Measurements from ENCODE around the gene TRIM8.
A peak's percentile ranks its signal among the peaks of the same experiment; 100 is the strongest.

TRIM8 gene

DNA sequence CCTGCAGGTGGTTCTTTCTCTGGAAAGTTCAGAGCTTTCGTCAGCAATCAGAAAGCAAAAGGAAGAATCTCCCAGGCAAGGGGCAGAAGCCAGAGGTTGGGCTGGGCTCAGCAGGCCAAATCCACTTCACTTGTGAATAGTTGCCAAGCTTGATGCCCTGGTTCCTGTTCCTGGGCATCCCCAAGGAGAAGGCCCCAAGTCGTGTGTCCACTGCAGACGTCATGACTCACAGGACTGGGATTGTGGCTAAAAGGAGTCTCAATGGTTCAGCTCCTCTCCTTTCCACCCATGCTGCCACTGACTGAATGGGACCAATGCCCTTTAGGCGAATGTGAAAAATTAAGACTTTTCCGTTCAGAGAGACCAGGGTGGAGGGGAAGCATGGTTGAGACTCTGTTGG lies 38.6 kb upstream of the TRIM8 start:
- no peak overlapping the region for H3K27ac ChIP-seq (ENCODE audit: low read depth, low read length)
- no peak overlapping the region for H3K9ac ChIP-seq (ENCODE audit: low read length)
- no peaks in the 10 kb centered on the region for H3K27me3 ChIP-seq (ENCODE audit: control insufficient read depth, insufficient read depth, low read length)
- peaks cover 11% of the 10 kb centered on the region for H3K36me3 ChIP-seq (ENCODE audit: control insufficient read depth, insufficient read depth, low read length)
- peaks cover 2% of the 10 kb centered on the region for H3K4me1 ChIP-seq (ENCODE audit: control insufficient read depth, insufficient read depth, low read length)
- H3K4me3 ChIP-seq (ENCODE audit: low read length), result no peak overlapping the region

DNA sequence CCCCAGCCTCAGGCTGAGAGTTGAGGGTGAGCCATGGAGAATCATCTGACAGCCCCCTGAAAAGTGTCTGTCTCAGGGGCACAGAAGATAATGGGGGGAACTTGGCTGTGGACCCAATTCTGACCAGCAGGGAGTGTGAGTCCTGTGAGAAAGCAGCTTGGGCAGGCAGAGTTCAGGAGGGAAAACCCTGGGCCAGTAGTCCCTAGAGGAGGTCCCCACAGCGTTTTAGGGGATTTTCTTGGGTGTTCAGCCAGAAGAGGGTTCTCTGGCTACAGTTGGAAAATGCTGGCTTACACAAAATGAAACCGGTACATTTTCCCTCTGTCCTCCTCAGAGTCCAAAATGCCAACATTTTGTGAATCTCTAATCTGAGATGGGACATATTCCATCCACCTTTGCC lies 35.8 kb upstream of the TRIM8 start:
- Histone ChIP-seq H3K4me3 (ENCODE audit: low read length) (no peak overlapping the region), H3K27ac (ENCODE audit: low read depth, low read length) (no peak overlapping the region), H3K4me1 (ENCODE audit: control insufficient read depth, insufficient read depth, low read length) (peaks cover 25% of the 10 kb centered on the region), H3K36me3 (ENCODE audit: control insufficient read depth, insufficient read depth, low read length) (no peaks in the 10 kb centered on the region), H3K27me3 (ENCODE audit: control insufficient read depth, insufficient read depth, low read length) (no peaks in the 10 kb centered on the region), H3K9ac (ENCODE audit: low read length) (no peak overlapping the region)

DNA sequence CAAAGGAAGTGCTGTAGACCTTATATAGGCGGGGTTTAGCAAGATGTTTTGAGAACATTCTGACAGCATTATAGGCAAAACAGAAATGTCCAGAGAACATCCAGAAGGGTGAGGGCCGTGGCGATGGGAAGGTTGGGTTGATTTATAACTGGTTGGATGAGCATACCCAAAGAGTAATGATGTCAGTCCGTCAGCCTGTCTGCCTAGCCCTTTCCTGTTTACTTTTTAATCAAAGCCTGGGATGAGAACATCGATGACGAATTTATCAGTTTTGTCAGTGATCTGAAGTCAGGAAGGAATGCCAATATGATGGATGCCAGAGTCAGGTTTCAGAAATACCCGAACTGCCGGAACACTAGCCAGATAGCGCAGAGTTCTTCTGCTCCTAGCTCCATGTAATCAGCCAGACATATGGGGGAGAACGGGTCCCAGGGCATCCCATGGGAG lies 33.8 kb upstream of the TRIM8 start:
- Histone ChIP-seq H3K36me3 (ENCODE audit: control insufficient read depth, insufficient read depth, low read length) (no peaks in the 10 kb centered on the region), H3K27ac (ENCODE audit: low read depth, low read length) (peak overlapping the region; percentile 74), H3K4me3 (ENCODE audit: low read length) (no peak overlapping the region), H3K9ac (ENCODE audit: low read length) (no peak overlapping the region), H3K4me1 (ENCODE audit: control insufficient read depth, insufficient read depth, low read length) (peaks cover 27% of the 10 kb centered on the region), H3K27me3 (ENCODE audit: control insufficient read depth, insufficient read depth, low read length) (no peaks in the 10 kb centered on the region)

DNA sequence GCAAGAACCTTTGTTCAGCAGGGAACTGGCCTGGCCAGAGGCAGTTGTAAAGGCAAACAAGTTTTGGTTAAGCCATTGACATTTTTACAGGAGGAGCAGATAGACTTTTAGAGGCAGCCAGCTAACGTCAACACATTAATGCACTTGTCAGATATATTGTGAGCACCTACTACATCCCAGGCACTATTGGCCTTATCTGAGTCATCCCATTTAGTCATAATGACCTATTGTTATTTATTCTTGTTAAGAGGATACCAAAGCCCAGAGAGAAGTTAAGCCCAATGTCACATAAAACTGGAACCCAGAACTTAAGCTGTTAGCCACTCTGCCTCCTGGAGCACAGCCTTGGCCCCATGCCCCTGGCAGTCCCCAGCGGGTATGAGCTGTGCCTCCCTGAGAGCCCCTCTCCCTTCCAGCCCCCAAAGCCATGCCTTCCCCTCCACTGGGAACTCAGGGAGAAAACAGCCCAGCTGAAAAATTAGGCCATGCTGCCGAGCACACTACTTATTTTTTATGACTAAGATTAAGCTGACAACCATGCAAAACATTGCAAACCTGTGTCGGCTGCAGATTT lies 32.7 kb upstream of the TRIM8 start:
- Histone ChIP-seq H3K4me3 (ENCODE audit: low read length) (peak overlapping the region; percentile 18), H3K27me3 (ENCODE audit: control insufficient read depth, insufficient read depth, low read length) (no peaks in the 10 kb centered on the region), H3K9ac (ENCODE audit: low read length) (no peak overlapping the region), H3K27ac (ENCODE audit: low read depth, low read length) (peak overlapping the region; percentile 74), H3K36me3 (ENCODE audit: control insufficient read depth, insufficient read depth, low read length) (no peaks in the 10 kb centered on the region), H3K4me1 (ENCODE audit: control insufficient read depth, insufficient read depth, low read length) (peaks cover 29% of the 10 kb centered on the region)

DNA sequence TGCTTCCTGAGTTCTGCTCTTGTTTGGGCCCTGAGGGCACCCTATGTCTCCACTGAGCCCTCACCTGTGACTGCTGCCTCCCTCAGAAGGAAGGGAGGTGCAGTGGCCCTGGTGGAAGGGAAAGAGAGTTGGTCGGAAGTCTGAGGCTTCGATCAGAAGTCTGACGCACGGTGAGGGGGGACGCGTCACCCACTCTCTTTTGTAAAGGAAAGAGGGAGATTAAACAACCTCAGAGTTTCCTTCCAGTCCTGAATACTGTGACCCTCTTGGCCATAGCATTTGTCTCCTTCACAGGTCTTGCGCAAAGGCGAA lies 31.4 kb upstream of the TRIM8 start:
- H3K9ac ChIP-seq (ENCODE audit: low read length), result no peak overlapping the region

DNA sequence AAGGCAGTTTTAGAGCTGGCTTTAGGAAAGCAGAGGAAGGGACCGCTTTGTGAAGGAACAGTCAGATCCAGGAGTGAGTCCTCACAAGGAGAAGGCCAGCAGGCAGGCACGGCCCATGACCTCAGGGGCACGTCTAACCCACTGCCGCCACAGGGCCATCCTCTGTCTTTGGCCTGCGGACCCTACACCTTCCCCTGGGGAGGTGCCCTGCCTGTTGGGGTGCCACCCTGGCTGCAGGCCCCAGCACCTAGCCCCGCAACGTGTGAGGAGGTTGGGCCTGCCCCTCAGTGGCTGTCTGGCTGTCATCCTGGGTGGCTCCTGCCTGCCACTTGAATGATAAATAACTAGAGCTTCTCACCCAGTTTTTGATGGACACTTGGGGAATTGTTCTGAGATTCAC lies 31.0 kb upstream of the TRIM8 start:
- no peak overlapping the region for H3K9ac ChIP-seq (ENCODE audit: low read length)
- no peaks in the 10 kb centered on the region for H3K27me3 ChIP-seq (ENCODE audit: control insufficient read depth, insufficient read depth, low read length)
- H3K36me3 ChIP-seq (ENCODE audit: control insufficient read depth, insufficient read depth, low read length), result peaks cover 5% of the 10 kb centered on the region
- peaks cover 29% of the 10 kb centered on the region for H3K4me1 ChIP-seq (ENCODE audit: control insufficient read depth, insufficient read depth, low read length)
- H3K4me3 ChIP-seq (ENCODE audit: low read length), result no peak overlapping the region
- peak overlapping the region; percentile 44 for H3K27ac ChIP-seq (ENCODE audit: low read depth, low read length)

More for the DNA sequence above, 31.4 kb upstream of the TRIM8 start:
- Histone ChIP-seq H3K27me3 (ENCODE audit: control insufficient read depth, insufficient read depth, low read length) (no peaks in the 10 kb centered on the region), H3K4me3 (ENCODE audit: low read length) (no peak overlapping the region), H3K36me3 (ENCODE audit: control insufficient read depth, insufficient read depth, low read length) (peaks cover 5% of the 10 kb centered on the region), H3K27ac (ENCODE audit: low read depth, low read length) (peak overlapping the region; percentile 74), H3K4me1 (ENCODE audit: control insufficient read depth, insufficient read depth, low read length) (peaks cover 29% of the 10 kb centered on the region)

DNA sequence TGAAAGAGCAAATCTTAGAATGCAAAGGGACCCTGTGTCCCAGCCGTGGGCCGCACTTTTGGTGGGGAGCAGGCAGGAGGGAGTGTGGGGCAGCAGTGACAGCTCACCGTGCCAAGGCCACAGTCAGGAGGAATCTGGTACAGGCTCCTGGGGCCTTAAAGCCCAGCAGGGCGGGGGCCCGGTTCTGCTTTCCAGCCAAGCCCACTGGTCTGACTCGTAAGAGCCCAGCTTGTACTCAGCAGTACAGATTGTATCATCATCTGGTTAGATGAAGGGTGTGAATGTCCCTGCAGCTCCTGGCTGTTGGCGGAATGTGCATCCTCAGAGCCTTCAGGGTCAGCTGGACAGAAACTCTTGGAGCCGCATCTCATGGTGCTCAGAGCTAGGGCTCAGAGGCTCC lies 30.5 kb upstream of the TRIM8 start:
- peak overlapping the region; percentile 44 for H3K27ac ChIP-seq (ENCODE audit: low read depth, low read length)
- H3K36me3 ChIP-seq (ENCODE audit: control insufficient read depth, insufficient read depth, low read length), result peaks cover 5% of the 10 kb centered on the region
- H3K4me1 ChIP-seq (ENCODE audit: control insufficient read depth, insufficient read depth, low read length), result peaks cover 33% of the 10 kb centered on the region
- H3K4me3 ChIP-seq (ENCODE audit: low read length), result no peak overlapping the region
- H3K9ac ChIP-seq (ENCODE audit: low read length), result no peak overlapping the region
- no peaks in the 10 kb centered on the region for H3K27me3 ChIP-seq (ENCODE audit: control insufficient read depth, insufficient read depth, low read length)

DNA sequence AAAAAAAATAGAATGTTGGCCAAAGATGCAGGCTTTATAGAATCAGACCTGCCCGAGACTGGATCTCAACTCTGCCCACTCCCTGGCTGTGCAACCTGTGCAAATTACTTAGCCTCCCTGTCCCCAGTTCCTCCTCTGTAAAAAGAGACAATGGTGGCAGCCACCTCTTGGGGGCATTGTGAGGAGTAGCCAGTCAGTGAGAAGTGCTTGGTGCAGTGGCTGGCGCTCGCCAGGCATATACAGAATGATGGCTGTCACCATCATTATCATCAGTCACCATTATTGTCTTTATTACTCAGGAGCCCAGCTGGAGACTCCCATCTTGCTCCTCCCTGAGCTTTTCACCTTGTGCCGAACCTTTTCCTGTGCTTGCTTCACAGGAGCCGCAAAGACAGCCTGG lies 29.4 kb upstream of the TRIM8 start:
- Histone ChIP-seq H3K27ac (ENCODE audit: low read depth, low read length) (no peak overlapping the region), H3K27me3 (ENCODE audit: control insufficient read depth, insufficient read depth, low read length) (no peaks in the 10 kb centered on the region), H3K9ac (ENCODE audit: low read length) (no peak overlapping the region), H3K4me3 (ENCODE audit: low read length) (no peak overlapping the region), H3K36me3 (ENCODE audit: control insufficient read depth, insufficient read depth, low read length) (peaks cover 5% of the 10 kb centered on the region), H3K4me1 (ENCODE audit: control insufficient read depth, insufficient read depth, low read length) (peaks cover 44% of the 10 kb centered on the region)

DNA sequence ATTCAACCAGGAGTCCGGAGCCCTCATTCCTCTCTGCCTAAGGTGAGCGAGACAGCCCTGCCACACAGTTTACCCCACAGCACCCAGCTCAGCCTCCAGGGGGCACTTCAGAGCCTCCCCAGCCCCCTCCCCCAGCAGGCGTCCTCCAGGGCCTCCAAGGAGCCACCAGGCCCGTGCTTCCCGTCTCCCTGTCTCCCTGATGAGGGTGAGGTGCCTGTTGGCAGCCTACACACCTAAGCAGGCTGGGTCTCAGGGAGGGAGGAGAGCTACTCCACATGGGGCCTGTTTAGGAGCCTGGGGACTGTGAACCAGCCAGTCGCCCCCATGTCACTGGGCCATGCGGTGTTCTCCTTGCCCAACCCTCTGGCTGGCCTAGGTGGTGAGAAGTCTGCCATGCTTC lies 28.9 kb upstream of the TRIM8 start:
- Histone ChIP-seq H3K27ac (ENCODE audit: low read depth, low read length) (peak overlapping the region; percentile 51), H3K4me1 (ENCODE audit: control insufficient read depth, insufficient read depth, low read length) (peaks cover 48% of the 10 kb centered on the region)

DNA sequence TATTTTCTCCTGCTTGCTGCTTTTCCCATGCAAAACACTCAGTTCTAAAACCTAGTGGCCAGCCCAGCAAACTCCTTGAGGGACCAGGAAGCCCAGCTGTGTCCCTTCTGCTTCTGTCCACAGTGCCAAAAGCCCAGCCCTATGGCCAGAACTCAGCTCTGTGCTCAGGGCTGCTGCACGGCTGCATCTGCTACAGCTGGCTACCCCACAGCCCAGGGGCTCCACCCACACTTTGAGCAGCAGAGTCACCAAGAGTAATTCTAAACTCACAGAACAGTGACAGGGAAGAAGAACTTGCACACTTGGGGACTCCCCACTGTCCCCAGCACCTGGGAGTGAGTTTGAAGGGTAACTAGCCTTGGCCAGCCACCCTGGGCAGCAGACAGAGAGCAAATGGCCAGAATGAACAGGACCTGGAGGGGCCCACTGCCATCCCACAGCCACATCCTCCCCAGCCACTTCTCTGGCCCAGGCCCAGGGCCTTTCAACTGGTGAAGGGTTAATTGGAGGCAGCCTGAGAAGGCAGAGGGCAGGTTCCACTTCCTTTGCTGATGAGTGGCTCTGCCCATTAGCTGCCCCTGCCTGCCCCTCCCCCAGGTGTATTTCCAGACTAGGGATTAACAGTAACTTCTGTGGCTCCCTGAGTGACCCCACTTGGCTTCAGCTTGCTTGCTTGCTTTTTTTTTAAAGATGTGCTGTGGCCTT lies 28.1 kb upstream of the TRIM8 start:
- Histone ChIP-seq H3K27ac (ENCODE audit: low read depth, low read length) (no peak overlapping the region), H3K36me3 (ENCODE audit: control insufficient read depth, insufficient read depth, low read length) (peaks cover 5% of the 10 kb centered on the region), H3K27me3 (ENCODE audit: control insufficient read depth, insufficient read depth, low read length) (no peaks in the 10 kb centered on the region), H3K9ac (ENCODE audit: low read length) (no peak overlapping the region), H3K4me1 (ENCODE audit: control insufficient read depth, insufficient read depth, low read length) (peaks cover 52% of the 10 kb centered on the region), H3K4me3 (ENCODE audit: low read length) (no peak overlapping the region)

More for the DNA sequence above, 28.9 kb upstream of the TRIM8 start:
- Histone ChIP-seq H3K4me3 (ENCODE audit: low read length) (no peak overlapping the region), H3K27me3 (ENCODE audit: control insufficient read depth, insufficient read depth, low read length) (no peaks in the 10 kb centered on the region), H3K36me3 (ENCODE audit: control insufficient read depth, insufficient read depth, low read length) (peaks cover 5% of the 10 kb centered on the region), H3K9ac (ENCODE audit: low read length) (no peak overlapping the region)

DNA sequence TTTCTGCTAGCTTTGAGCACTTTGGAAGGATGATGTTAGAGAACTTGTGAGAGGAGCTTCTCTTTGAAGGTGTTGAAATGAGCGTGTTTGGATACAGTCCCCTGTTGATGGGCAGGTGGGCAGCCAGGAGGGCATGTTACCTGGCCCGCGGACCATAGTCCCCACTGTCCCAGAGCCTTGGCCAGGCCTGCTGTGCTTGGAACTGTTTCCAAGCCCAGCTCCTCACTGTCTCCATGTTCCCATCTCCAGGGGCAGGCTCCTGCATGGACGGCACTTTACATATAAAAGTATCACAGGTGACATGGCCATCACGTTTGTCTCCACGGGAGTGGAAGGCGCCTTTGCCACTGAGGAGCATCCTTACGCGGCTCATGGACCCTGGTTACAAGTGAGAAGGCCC lies 27.2 kb upstream of the TRIM8 start:
- H3K9ac ChIP-seq (ENCODE audit: low read length), result no peak overlapping the region
- no peak overlapping the region for H3K4me3 ChIP-seq (ENCODE audit: low read length)
- no peaks in the 10 kb centered on the region for H3K27me3 ChIP-seq (ENCODE audit: control insufficient read depth, insufficient read depth, low read length)
- no peak overlapping the region for H3K27ac ChIP-seq (ENCODE audit: low read depth, low read length)
- H3K36me3 ChIP-seq (ENCODE audit: control insufficient read depth, insufficient read depth, low read length), result peaks cover 5% of the 10 kb centered on the region
- peaks cover 53% of the 10 kb centered on the region for H3K4me1 ChIP-seq (ENCODE audit: control insufficient read depth, insufficient read depth, low read length)

DNA sequence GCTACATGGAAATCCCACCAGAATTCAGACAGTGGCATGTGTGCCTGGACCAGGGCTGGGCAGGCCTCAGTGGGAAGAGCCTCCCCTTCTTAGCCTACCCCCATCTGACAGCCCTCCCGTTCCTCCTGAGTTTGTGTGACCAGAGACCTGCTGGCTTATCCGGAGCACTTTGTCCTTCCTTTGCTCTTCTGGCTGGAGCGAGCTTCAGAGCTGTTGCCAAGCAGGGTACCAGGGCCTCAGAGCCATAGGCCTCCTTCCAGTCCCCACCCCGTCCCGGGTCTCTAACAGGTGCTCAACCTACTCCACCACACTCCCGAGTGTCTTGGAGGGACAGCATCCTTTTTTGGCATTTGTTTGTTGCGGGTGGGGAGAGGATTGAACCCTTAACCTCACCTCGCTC lies 26.5 kb upstream of the TRIM8 start:
- Histone ChIP-seq H3K4me3 (ENCODE audit: low read length) (no peak overlapping the region), H3K9ac (ENCODE audit: low read length) (no peak overlapping the region), H3K4me1 (ENCODE audit: control insufficient read depth, insufficient read depth, low read length) (peaks cover 45% of the 10 kb centered on the region), H3K27ac (ENCODE audit: low read depth, low read length) (peak overlapping the region; percentile 72), H3K27me3 (ENCODE audit: control insufficient read depth, insufficient read depth, low read length) (no peaks in the 10 kb centered on the region), H3K36me3 (ENCODE audit: control insufficient read depth, insufficient read depth, low read length) (peaks cover 5% of the 10 kb centered on the region)

Data from rectal smooth muscle tissue (tissue), 1 donor.